SK-N-SH (cell line): ENCODE results near the gene IP6K2. TPM values are rescaled to one million over a fixed set of nuclear protein-coding genes. Genes with fewer than 3 reads are reported as not detected.
"Not testable (repeated sequence)": the region's sequence is repeated elsewhere in the genome, so short reads cannot be mapped to it uniquely, and the experiment has no call there.

ENCODE experiments used
- CTCF ChIA-PET: fragments of 300-600, 350-600 bp; formaldehyde crosslinking; extraction: SDS; loops from one replicate; lab custom pipeline; 2021; lab: Yijun Ruan, JAX
- POLR2A ChIA-PET: fragments of 350-600 bp; sonication (Branson Sonifier 250); formaldehyde crosslinking; extraction: SDS; loops from one replicate; lab custom pipeline; 2020; ENCODE audit warnings: antibody characterized with exemption, inconsistent platforms; lab: Yijun Ruan, JAX
- DNase-seq: peaks from one replicate; pipeline ENCODE4 v3.0.0; 2012
- H2AFZ ChIP-seq: fragments of 200-600 bp; sonication (generic); 2 replicates; pipeline ENCODE4 v1.8.1; 2016; ENCODE audit warnings: antibody characterized with exemption, mild to moderate bottlenecking, low read depth
- H3F3A ChIP-seq: fragments of 200-600 bp; sonication (generic); replicated peaks from 2 replicates; pipeline ENCODE3; 2016; ENCODE audit warnings: antibody characterized with exemption, mild to moderate bottlenecking; ENCODE audit not compliant: insufficient read depth
- H3K27ac ChIP-seq, 2 experiments: fragments of 200-500 bp in 1 of 2; fragments of 200-600 bp in 1 of 2; sonication (Bioruptor generic) in 1 of 2; sonication (generic), shearing (Covaris generic) in 1 of 2; 2 replicates each; pipeline versions ENCODE4 v1.5.1 to v1.6.1; 2014 to 2016; ENCODE audit warnings: low read depth in 2 of 2, inconsistent platforms in 1 of 2, low read length in 1 of 2, mild to moderate bottlenecking in 1 of 2, mixed read lengths in 1 of 2
- H3K27me3 ChIP-seq: fragments of 200-600 bp; sonication (generic), shearing (Covaris generic); 2 replicates; pipeline ENCODE4 v1.6.1; 2016; ENCODE audit warnings: mixed run types; ENCODE audit not compliant: insufficient read depth
- H3K36me3 ChIP-seq, 2 experiments: fragments of 200-500 bp in 1 of 2; fragments of 200-600 bp in 1 of 2; sonication (Bioruptor generic) in 1 of 2; sonication (generic) in 1 of 2; replicated peaks in 1 of 2; 2 replicates each; pipeline versions ENCODE3 to v1.5.1; 2014 to 2016; ENCODE audit warnings: low read length in 1 of 2, mild to moderate bottlenecking in 1 of 2; ENCODE audit not compliant: insufficient read depth in 2 of 2, control insufficient read depth in 1 of 2
- H3K4me1 ChIP-seq, 2 experiments: fragments of 200-500 bp in 1 of 2; fragments of 200-600 bp in 1 of 2; sonication (Bioruptor generic) in 1 of 2; sonication (generic), shearing (Covaris generic) in 1 of 2; 2 replicates each; pipeline versions ENCODE4 v1.5.1 to v1.6.1; 2014 to 2016; ENCODE audit warnings: low read depth in 1 of 2, low read length in 1 of 2, mixed run types in 1 of 2; ENCODE audit not compliant: insufficient read depth in 2 of 2, control insufficient read depth in 1 of 2
- H3K4me2 ChIP-seq: fragments of 200-600 bp; sonication (generic), shearing (Covaris generic); 2 replicates; pipeline ENCODE4 v1.6.1; 2017; ENCODE audit warnings: mixed run types
- H3K4me3 ChIP-seq, 2 experiments: fragments of 200-500 bp in 1 of 2; fragments of 200-600 bp in 1 of 2; sonication (Bioruptor generic) in 1 of 2; sonication (generic), shearing (Covaris generic) in 1 of 2; 2 replicates each; pipeline versions ENCODE4 v1.5.1 to v1.8.1; 2014 to 2016; ENCODE audit warnings: low read depth in 2 of 2, inconsistent platforms in 1 of 2, low read length in 1 of 2, mild to moderate bottlenecking in 1 of 2, mixed read lengths in 1 of 2, moderate library complexity in 1 of 2
- H3K79me2 ChIP-seq: fragments of 200-600 bp; sonication (generic); 2 replicates; pipeline ENCODE4 v1.8.1; 2017; ENCODE audit warnings: mild to moderate bottlenecking; ENCODE audit not compliant: insufficient read depth
- H3K9ac ChIP-seq: fragments of 200-600 bp; sonication (generic); 2 replicates; pipeline ENCODE4 v1.6.1; 2017; ENCODE audit warnings: mixed run types
- H3K9me2 ChIP-seq: fragments of 200-600 bp; sonication (generic); 2 replicates; pipeline ENCODE4 v1.6.1; 2017; ENCODE audit warnings: mixed run types
- H3K9me3 ChIP-seq: fragments of 200-600 bp; sonication (generic); 2 replicates; pipeline ENCODE4 v1.6.1; 2017; ENCODE audit warnings: mixed run types, mild to moderate bottlenecking, moderate library complexity
- H4K20me1 ChIP-seq: fragments of 200-600 bp; sonication (generic); 2 replicates; pipeline ENCODE4 v1.6.1; 2017; ENCODE audit warnings: mild to moderate bottlenecking, mixed run types; ENCODE audit not compliant: insufficient read depth
- FOXM1 ChIP-seq: IDR thresholded peaks from 2 replicates; pipeline ENCODE4 v1.4.0; 2012; ENCODE audit warnings: low read depth, mild to moderate bottlenecking
- GABPA ChIP-seq: IDR thresholded peaks from 2 replicates; pipeline ENCODE4 v1.4.0; 2012; ENCODE audit warnings: low read depth, mild to moderate bottlenecking
- RCOR1 ChIP-seq: fragments of 150-350 bp; IDR thresholded peaks from 2 replicates; pipeline ENCODE4 v1.6.1; 2017; ENCODE audit warnings: antibody characterized with exemption, low read length
- RFX5 ChIP-seq: IDR thresholded peaks from 2 replicates; pipeline ENCODE4 v1.6.1; 2012; ENCODE audit warnings: mild to moderate bottlenecking, improper control_type of control experiment, low read length
- RXRA ChIP-seq: IDR thresholded peaks from 2 replicates; pipeline ENCODE4 v1.4.0; 2012; ENCODE audit warnings: low read depth, mild to moderate bottlenecking, borderline replicate concordance
- SIN3A ChIP-seq: IDR thresholded peaks from 2 replicates; pipeline ENCODE4 v1.6.1; 2012; ENCODE audit warnings: low read depth, mild to moderate bottlenecking, low read length, moderate library complexity, borderline replicate concordance
- TCF12 ChIP-seq: IDR thresholded peaks from 2 replicates; pipeline ENCODE4 v1.4.0; 2012
- TEAD4 ChIP-seq: IDR thresholded peaks from 2 replicates; pipeline ENCODE4 v1.4.0; 2012; ENCODE audit warnings: mild to moderate bottlenecking, borderline replicate concordance; ENCODE audit not compliant: insufficient read depth
- WGBS: methylation state at CpG from one replicate; pipeline ENCODE4 v1.1.6; 2017; ENCODE audit warnings: low lambda C conversion rate; 5-methylcytosine and 5-hydroxymethylcytosine counted together
- polyA plus RNA-seq, 3 experiments: library from polyadenylated mRNA; depleted of rRNA; stranded (reverse); fragments of >200 nt; gene quantifications; 2 replicates each; pipeline ENCODE4 v1.2.3, GENCODE V29; 2012

IP6K2 gene
- polyA plus RNA-seq, 1 of the 3 experiments (the other 2 are of a cell fraction), result 178 TPM

DNA sequence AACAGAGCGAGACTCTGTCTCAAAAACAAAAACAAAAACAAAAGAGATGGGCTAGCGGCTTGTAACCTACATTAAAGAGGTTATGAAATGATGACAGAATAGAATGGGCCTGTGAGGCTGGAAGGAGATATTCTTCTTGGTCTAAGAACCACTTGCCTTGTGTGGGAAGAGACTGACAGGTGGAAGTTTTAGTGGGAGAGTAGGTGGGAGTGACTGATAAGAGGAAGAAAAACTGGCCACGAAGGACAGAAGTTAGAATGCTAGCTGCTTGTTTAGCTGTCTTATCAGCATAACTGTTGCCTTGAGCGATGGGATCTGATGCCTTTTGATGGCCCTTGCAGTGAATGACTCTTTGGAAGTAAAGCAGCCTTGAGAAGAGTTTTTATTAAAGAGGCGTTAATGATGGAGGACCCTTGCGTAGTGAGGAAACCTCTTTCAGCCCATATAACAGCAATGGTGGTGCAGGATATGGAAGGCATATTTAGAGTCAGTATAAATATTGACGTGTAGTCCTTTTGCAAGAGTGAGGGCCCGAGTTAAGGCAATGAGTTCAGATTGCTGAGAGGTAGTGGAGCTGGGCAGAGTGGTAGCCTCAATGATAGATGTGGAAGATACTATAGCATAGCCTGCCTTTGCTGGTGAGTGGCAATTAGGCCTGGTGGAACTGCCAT lies 8.3 kb upstream of the IP6K2 start:
- H3K36me3 ChIP-seq, H3K9me2 ChIP-seq, H3K27me3 ChIP-seq, POLR2A ChIA-PET, H3K4me2 ChIP-seq, H3K4me3 ChIP-seq, H3K9me3 ChIP-seq, H2AFZ ChIP-seq, H4K20me1 ChIP-seq, H3K4me1 ChIP-seq, H3K79me2 ChIP-seq, H3K9ac ChIP-seq, DNase-seq, H3F3A ChIP-seq, H3K27ac ChIP-seq: not testable (repeated sequence)
- WGBS, result 82% methylated on average over 8 of the region's 8 CpGs
- CTCF ChIA-PET, result interaction anchor here (2.1 kb wide), 1 partner anchor 14 kb away, joined by 8 read pairs; no protein-coding TSS in a partner anchor

DNA sequence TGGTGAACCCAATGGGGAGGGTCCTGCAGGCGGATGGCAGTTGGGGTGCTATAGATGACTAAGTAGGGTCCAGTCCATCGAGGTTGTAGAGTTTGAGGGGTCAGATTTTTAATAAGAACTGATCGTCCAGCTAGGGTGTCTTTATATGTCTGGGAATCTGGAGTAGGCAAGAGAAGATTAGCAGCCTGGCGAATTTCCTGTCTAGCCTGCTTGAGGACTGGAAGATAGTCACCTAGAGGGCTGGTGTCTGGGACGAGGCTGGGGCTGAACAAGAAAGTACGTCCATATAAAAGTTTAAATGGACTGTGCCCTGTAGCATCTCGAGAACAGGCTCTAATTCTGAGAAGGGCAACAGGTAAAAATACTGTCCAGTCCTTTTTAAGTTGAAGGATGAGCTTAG lies 6.7 kb upstream of the IP6K2 start:
- POLR2A ChIA-PET, result no interaction called here
- TF ChIP-seq TCF12 (no peak), RCOR1 (no peak), SIN3A (no peak), TEAD4 (no peak), RFX5 (no peak), FOXM1 (no peak), GABPA (no peak), RXRA (no peak)
- no peak for DNase-seq
- H3K79me2 ChIP-seq, result no peaks in the 10 kb centered on the region
- H3K4me2 ChIP-seq, result no peak overlapping the region
- CTCF ChIA-PET, result interaction anchor here (0.7 kb wide), 1 partner anchor 39 kb away, joined by 3 read pairs; no protein-coding TSS in a partner anchor
- no peaks in the 10 kb centered on the region for H3K27me3 ChIP-seq
- H3K9me2 ChIP-seq, result no peaks in the 10 kb centered on the region
- no peaks in the 10 kb centered on the region for H3F3A ChIP-seq
- 57% methylated on average over 7 of the region's 7 CpGs for WGBS
- no peak overlapping the region for H3K4me3 ChIP-seq
- no peak overlapping the region for H2AFZ ChIP-seq
- no peaks in the 10 kb centered on the region for H3K9me3 ChIP-seq
- no peak overlapping the region for H3K9ac ChIP-seq
- no peaks in the 10 kb centered on the region for H3K4me1 ChIP-seq
- no peaks in the 10 kb centered on the region for H4K20me1 ChIP-seq
- no peak overlapping the region for H3K27ac ChIP-seq
- H3K36me3 ChIP-seq, result no peaks in the 10 kb centered on the region

DNA sequence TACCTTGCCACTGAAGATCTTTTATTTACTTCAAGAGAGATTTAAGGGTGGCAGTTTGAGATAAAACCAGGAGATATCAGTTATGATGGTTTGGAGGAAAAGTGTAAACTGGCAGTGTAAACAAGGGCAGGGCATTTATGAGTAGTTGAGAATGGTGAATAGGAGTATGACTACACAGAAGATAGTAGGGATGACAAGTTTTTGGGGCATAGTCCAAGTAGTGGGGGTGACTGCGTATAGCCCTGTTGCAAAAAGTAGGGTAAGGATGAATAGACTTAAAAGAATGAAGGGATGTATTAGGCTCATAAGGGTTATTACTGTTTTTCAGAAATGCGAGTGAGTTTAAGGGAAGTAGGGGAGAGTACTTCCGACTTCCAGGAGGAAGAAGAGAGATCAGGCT lies 6.3 kb upstream of the IP6K2 start:
- CTCF ChIA-PET, result interaction anchor here (0.7 kb wide), 1 partner anchor 39 kb away, joined by 3 read pairs; no protein-coding TSS in a partner anchor
- H4K20me1 ChIP-seq, H3K79me2 ChIP-seq, H3K27me3 ChIP-seq, POLR2A ChIA-PET, H3F3A ChIP-seq, H3K27ac ChIP-seq, H3K36me3 ChIP-seq, H2AFZ ChIP-seq, H3K9me2 ChIP-seq, DNase-seq, H3K4me3 ChIP-seq, H3K9me3 ChIP-seq, H3K4me1 ChIP-seq, H3K4me2 ChIP-seq, H3K9ac ChIP-seq: not testable (repeated sequence)
- WGBS, result 75% methylated on average over 3 of the region's 3 CpGs
